ENCODE data around the gene CPNE5. TPM values are rescaled to one million over a fixed set of nuclear protein-coding genes. Genes with fewer than 3 reads are reported as not detected.
A peak's percentile ranks its signal among the peaks of the same experiment; 100 is the strongest.

Gene CPNE5
- total RNA-seq, 1 donor from 2014 or later: not detected

- Mint-ChIP-seq H3K27ac (ENCODE audit: unreplicated experiment) (no peak overlapping the region), H3K36me3 (ENCODE audit: low read depth) (no peaks in the 10 kb centered on the region), H3K4me1 (ENCODE audit: low read depth) (peaks cover 18% of the 10 kb centered on the region), H3K4me3 (ENCODE audit: unreplicated experiment) (no peak overlapping the region), H3K9me3 (ENCODE audit: low read depth) (no peaks in the 10 kb centered on the region), H3K27me3 (ENCODE audit: low read depth) (no peaks in the 10 kb centered on the region)
- no peak for TF ChIP-seq CTCF (IDR thresholded peaks at IDR 0.05)
- no peak for DNase-seq (ENCODE audit: low spot score)
Measured at GRCh38 chr6:36822506-36823269, 16.6 kb downstream of the CPNE5 start.

- no peaks in the 10 kb centered on the region for H3K9me3 Mint-ChIP-seq (ENCODE audit: low read depth)
- H3K36me3 Mint-ChIP-seq (ENCODE audit: low read depth): no peaks in the 10 kb centered on the region
- peak overlapping the region; percentile 97 for H3K27ac Mint-ChIP-seq (ENCODE audit: unreplicated experiment)
- no peak overlapping the region for H3K4me3 Mint-ChIP-seq (ENCODE audit: unreplicated experiment)
- H3K27me3 Mint-ChIP-seq (ENCODE audit: low read depth): no peaks in the 10 kb centered on the region
- no peak for TF ChIP-seq CTCF (IDR thresholded peaks at IDR 0.05)
- no peak for DNase-seq (ENCODE audit: low spot score)
- peaks cover 9% of the 10 kb centered on the region for H3K4me1 Mint-ChIP-seq (ENCODE audit: low read depth)
Measured at GRCh38 chr6:36821581-36822335, 17.5 kb downstream of the CPNE5 start.

- Mint-ChIP-seq H3K36me3 (ENCODE audit: low read depth) (no peaks in the 10 kb centered on the region), H3K27me3 (ENCODE audit: low read depth) (no peaks in the 10 kb centered on the region), H3K4me1 (ENCODE audit: low read depth) (peaks cover 9% of the 10 kb centered on the region), H3K27ac (ENCODE audit: unreplicated experiment) (peak overlapping the region; percentile 97), H3K9me3 (ENCODE audit: low read depth) (no peaks in the 10 kb centered on the region), H3K4me3 (ENCODE audit: unreplicated experiment) (no peak overlapping the region)
- no peak for TF ChIP-seq CTCF (IDR thresholded peaks at IDR 0.05)
- no peak for DNase-seq (ENCODE audit: low spot score)
Measured at GRCh38 chr6:36820700-36821580, 18.3 kb downstream of the CPNE5 start.

GRCh38 chr6:36818756-36819155 is 20.5 kb downstream of the CPNE5 start:
- Mint-ChIP-seq H3K9me3 (ENCODE audit: low read depth) (no peaks in the 10 kb centered on the region), H3K4me3 (ENCODE audit: unreplicated experiment) (no peak overlapping the region), H3K36me3 (ENCODE audit: low read depth) (no peaks in the 10 kb centered on the region), H3K4me1 (ENCODE audit: low read depth) (peaks cover 9% of the 10 kb centered on the region), H3K27me3 (ENCODE audit: low read depth) (no peaks in the 10 kb centered on the region), H3K27ac (ENCODE audit: unreplicated experiment) (no peak overlapping the region)
- no peak for TF ChIP-seq CTCF (IDR thresholded peaks at IDR 0.05)
- no peak for DNase-seq (ENCODE audit: low spot score)

GRCh38 chr6:36817847-36818246 is 21.4 kb downstream of the CPNE5 start:
- no peak for TF ChIP-seq CTCF (IDR thresholded peaks at IDR 0.05)
- Mint-ChIP-seq H3K27ac (ENCODE audit: unreplicated experiment) (no peak overlapping the region), H3K27me3 (ENCODE audit: low read depth) (no peaks in the 10 kb centered on the region), H3K36me3 (ENCODE audit: low read depth) (no peaks in the 10 kb centered on the region), H3K4me1 (ENCODE audit: low read depth) (peaks cover 9% of the 10 kb centered on the region), H3K4me3 (ENCODE audit: unreplicated experiment) (no peak overlapping the region), H3K9me3 (ENCODE audit: low read depth) (no peaks in the 10 kb centered on the region)
- DNase-seq (ENCODE audit: low spot score): no peak
